K562 (cell line): ENCODE data around the gene EFEMP2. TPM values are rescaled to one million over a fixed set of nuclear protein-coding genes. Genes with fewer than 3 reads are reported as not detected.

Experiments
- CREB1 ChIP-seq, 2 experiments: sonication (generic) in 1 of 2; formaldehyde crosslinking in 1 of 2; IDR thresholded peaks; 2 replicates each; pipeline versions ENCODE4 v1.6.1 to v1.8.0; 2012 to 2022; ENCODE audit warnings: inconsistent platforms in 1 of 2, mild to moderate bottlenecking in 1 of 2, missing genetic modification reagents in 1 of 2, moderate library complexity in 1 of 2
- CTBP1 ChIP-seq: fragments of 450-650 bp; IDR thresholded peaks from 2 replicates; pipeline ENCODE4 v1.6.1; 2016; ENCODE audit warnings: borderline replicate concordance
- ELK1 ChIP-seq: sonication (generic); formaldehyde crosslinking; IDR thresholded peaks from 2 replicates; pipeline ENCODE4 v1.8.1; 2022; ENCODE audit warnings: missing genetic modification reagents
- EP400 ChIP-seq: fragments of 450-650 bp; IDR thresholded peaks from 2 replicates; pipeline ENCODE4 v1.6.1; 2017; ENCODE audit warnings: antibody characterized with exemption, mild to moderate bottlenecking, moderate library complexity
- ETS2 ChIP-seq: IDR thresholded peaks from 2 replicates; pipeline ENCODE4 v1.6.1; 2016; ENCODE audit warnings: borderline replicate concordance, missing genetic modification characterization, mild to moderate bottlenecking, moderate library complexity, missing compliant biosample characterization; ENCODE audit not compliant: poor library complexity, severe bottlenecking
- ETV6 ChIP-seq, 3 experiments: fragments of 150-350 bp in 1 of 3; sonication (generic) in 1 of 3; formaldehyde crosslinking in 1 of 3; IDR thresholded peaks; 2 replicates each; pipeline versions ENCODE4 v1.6.1 to v1.8.0; 2014 to 2022; ENCODE audit warnings: borderline replicate concordance in 2 of 3, low read depth in 2 of 3, antibody characterized with exemption in 1 of 3, low read length in 1 of 3, mild to moderate bottlenecking in 1 of 3, missing genetic modification reagents in 1 of 3
- FUS ChIP-seq: fragments of 200-400 bp; formaldehyde crosslinking; optimal IDR thresholded peaks from 2 replicates; pipeline ENCODE3; 2017; ENCODE audit warnings: low read depth, low read length
- PKNOX1 ChIP-seq: fragments of 450-650 bp; IDR thresholded peaks from 2 replicates; pipeline ENCODE4 v1.6.1; 2016
- RAD21 ChIP-seq, 2 experiments: fragments of 250-450 bp in 1 of 2; fragments of 450-650 bp in 1 of 2; sonication (Bioruptor Pico) in 1 of 2; formaldehyde crosslinking in 1 of 2; IDR thresholded peaks in 1 of 2; conservative IDR thresholded peaks in 1 of 2; 2 replicates each; pipeline versions ENCODE4 v1.4.0 to v1.8.0; 2020 to 2022; ENCODE audit warnings: mild to moderate bottlenecking in 2 of 2, moderate library complexity in 1 of 2
- RFX5 ChIP-seq: IDR thresholded peaks from 2 replicates; pipeline ENCODE4 v1.6.1; 2011; ENCODE audit warnings: low read depth, mild to moderate bottlenecking, improper control_type of control experiment, low read length
- SAFB ChIP-seq: fragments of 200-400 bp; formaldehyde crosslinking; IDR thresholded peaks from 2 replicates; pipeline ENCODE4 v1.6.1; 2017; ENCODE audit warnings: low read depth, low read length, borderline replicate concordance
- SAP30 ChIP-seq: fragments of 200-600 bp; sonication (generic); IDR thresholded peaks from 2 replicates; pipeline ENCODE4 v1.6.1; 2012; ENCODE audit warnings: borderline replicate concordance, low read depth, mild to moderate bottlenecking, moderate library complexity, low read length, control low read depth, inconsistent platforms; ENCODE audit not compliant: insufficient read depth, poor library complexity, severe bottlenecking
- SP1 ChIP-seq: sonication (generic); formaldehyde crosslinking; IDR thresholded peaks from 2 replicates; pipeline ENCODE4 v1.8.1; 2022; ENCODE audit warnings: mild to moderate bottlenecking, missing genetic modification reagents
- THRA ChIP-seq: fragments of 450-650 bp; IDR thresholded peaks from 2 replicates; pipeline ENCODE4 v1.6.1; 2017; ENCODE audit warnings: mild to moderate bottlenecking, moderate library complexity
- THRAP3 ChIP-seq: fragments of 450-650 bp; IDR thresholded peaks from 2 replicates; pipeline ENCODE4 v1.6.1; 2016; ENCODE audit warnings: mild to moderate bottlenecking, inconsistent platforms, borderline replicate concordance
- ZBTB8A ChIP-seq: fragments of 450-650 bp; IDR thresholded peaks from 2 replicates; pipeline ENCODE4 v1.6.1; 2018; ENCODE audit warnings: mild to moderate bottlenecking, moderate library complexity; ENCODE audit not compliant: partially characterized antibody
- ZNF143 ChIP-seq: sonication (generic); formaldehyde crosslinking; IDR thresholded peaks from 2 replicates; pipeline ENCODE4 v1.9.0; 2022; ENCODE audit warnings: mild to moderate bottlenecking, missing genetic modification reagents
- ZNF24 ChIP-seq: fragments of 450-650 bp; IDR thresholded peaks from 2 replicates; pipeline ENCODE4 v1.6.1; 2016
- ZNF408 ChIP-seq: fragments of 250-450 bp; sonication (Bioruptor Pico); IDR thresholded peaks from 2 replicates; pipeline ENCODE4 v1.4.0; 2020; ENCODE audit warnings: low read depth, mild to moderate bottlenecking, moderate library complexity
- polyA plus RNA-seq, 8 experiments: library from polyadenylated mRNA; depleted of rRNA in 4 of 8; stranded (reverse) in 5 of 8; unstranded in 3 of 8; fragments of >200 nt; fragmentation: Nextera tagmentation in 2 of 8; fragmentation: Illumina TruSeq in 1 of 8; extraction: Ambion mirVana in 2 of 8; extraction: Trizol in 1 of 8; gene quantifications; 2 replicates each; pipeline versions ENCODE4 v1.2.1 to v1.2.3, GENCODE V29; 2011 to 2014; ENCODE audit warnings: inconsistent platforms in 1 of 8, missing spikeins in 1 of 8
- total RNA-seq, 7 experiments: library from RNA; depleted of rRNA in 6 of 7; stranded (reverse); fragments of >200 nt in 6 of 7; fragmentation: Illumina TruSeq in 2 of 7; extraction: Trizol in 2 of 7; gene quantifications; 2 replicates each; pipeline versions ENCODE4 v1.2.1 to v1.2.3, GENCODE V29; 2011 to 2021; ENCODE audit warnings: low replicate concordance in 1 of 7
- TF ChIP-seq, protein P1 (sequence below): sonication (generic); formaldehyde crosslinking; IDR thresholded peaks from 2 replicates; pipeline ENCODE4 v1.8.1; 2023; ENCODE audit warnings: mild to moderate bottlenecking, missing genetic modification reagents

The EFEMP2 gene
- total and polyA plus RNA-seq, 9 of the 15 experiments (the other 6 are each of a cell fraction or from before 2014, with no cell fraction given), result 0.07 to 2.9 (median 0.69) TPM; not detected in 1

GRCh38 chr11:65919573-65920371 lies 47.2 kb upstream of the EFEMP2 start (continued):
- no peak for TF ChIP-seq SAFB
- TF ChIP-seq SP1, result no peak
- 0 out of 2 replicates have a peak, but pooled peaks have one; percentile 26 for TF ChIP-seq PKNOX1
- no peak for TF ChIP-seq RFX5
- TF ChIP-seq ELK1, result no peak
- TF ChIP-seq SAP30, result peak; percentile 59
- TF ChIP-seq CREB1 (IDR thresholded peaks at IDR 0.05), result no peak
- TF ChIP-seq CREB1 (CRISPR knock-in tag; IDR thresholded peaks at IDR 0.05), result no peak
- TF ChIP-seq EP400, result no peak
- TF ChIP-seq, protein P1, sequence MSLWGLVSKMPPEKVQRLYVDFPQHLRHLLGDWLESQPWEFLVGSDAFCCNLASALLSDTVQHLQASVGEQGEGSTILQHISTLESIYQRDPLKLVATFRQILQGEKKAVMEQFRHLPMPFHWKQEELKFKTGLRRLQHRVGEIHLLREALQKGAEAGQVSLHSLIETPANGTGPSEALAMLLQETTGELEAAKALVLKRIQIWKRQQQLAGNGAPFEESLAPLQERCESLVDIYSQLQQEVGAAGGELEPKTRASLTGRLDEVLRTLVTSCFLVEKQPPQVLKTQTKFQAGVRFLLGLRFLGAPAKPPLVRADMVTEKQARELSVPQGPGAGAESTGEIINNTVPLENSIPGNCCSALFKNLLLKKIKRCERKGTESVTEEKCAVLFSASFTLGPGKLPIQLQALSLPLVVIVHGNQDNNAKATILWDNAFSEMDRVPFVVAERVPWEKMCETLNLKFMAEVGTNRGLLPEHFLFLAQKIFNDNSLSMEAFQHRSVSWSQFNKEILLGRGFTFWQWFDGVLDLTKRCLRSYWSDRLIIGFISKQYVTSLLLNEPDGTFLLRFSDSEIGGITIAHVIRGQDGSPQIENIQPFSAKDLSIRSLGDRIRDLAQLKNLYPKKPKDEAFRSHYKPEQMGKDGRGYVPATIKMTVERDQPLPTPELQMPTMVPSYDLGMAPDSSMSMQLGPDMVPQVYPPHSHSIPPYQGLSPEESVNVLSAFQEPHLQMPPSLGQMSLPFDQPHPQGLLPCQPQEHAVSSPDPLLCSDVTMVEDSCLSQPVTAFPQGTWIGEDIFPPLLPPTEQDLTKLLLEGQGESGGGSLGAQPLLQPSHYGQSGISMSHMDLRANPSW, result no peak
- no peak for TF ChIP-seq FUS
- no peak for TF ChIP-seq ZNF143 (CRISPR knock-in tag)
- no peak for TF ChIP-seq THRA
- peak; percentile 4 for TF ChIP-seq ETS2
- TF ChIP-seq ZBTB8A, result no peak
- no peak for TF ChIP-seq RAD21 (CRISPR knock-in tag; conservative IDR thresholded peaks at IDR 0.05 in 1 of 2, IDR thresholded peaks at IDR 0.05 in 1 of 2)
- no peak for TF ChIP-seq THRAP3
- no peak for TF ChIP-seq ZNF24
- no peak for TF ChIP-seq CTBP1
- no peak for TF ChIP-seq ETV6 (IDR thresholded peaks at IDR 0.05; ENCODE audit: borderline replicate concordance in 1 of 2, low read depth in 2 of 2, low read length in 1 of 2)
- TF ChIP-seq ETV6 (CRISPR knock-in tag; IDR thresholded peaks at IDR 0.05; ENCODE audit: borderline replicate concordance), result no peak
- TF ChIP-seq ZNF408, result no peak
